Activated CD4-positive, alpha-beta T cell treated with anti-CD3 and anti-CD28 coated beads for 1 hour (primary cell): Measurements from ENCODE around the gene SLC26A5.

Source experiments
- DNase-seq: peaks from one replicate; pipeline ENCODE4 v3.0.0-alpha.2; 2020

SLC26A5 gene

DNA sequence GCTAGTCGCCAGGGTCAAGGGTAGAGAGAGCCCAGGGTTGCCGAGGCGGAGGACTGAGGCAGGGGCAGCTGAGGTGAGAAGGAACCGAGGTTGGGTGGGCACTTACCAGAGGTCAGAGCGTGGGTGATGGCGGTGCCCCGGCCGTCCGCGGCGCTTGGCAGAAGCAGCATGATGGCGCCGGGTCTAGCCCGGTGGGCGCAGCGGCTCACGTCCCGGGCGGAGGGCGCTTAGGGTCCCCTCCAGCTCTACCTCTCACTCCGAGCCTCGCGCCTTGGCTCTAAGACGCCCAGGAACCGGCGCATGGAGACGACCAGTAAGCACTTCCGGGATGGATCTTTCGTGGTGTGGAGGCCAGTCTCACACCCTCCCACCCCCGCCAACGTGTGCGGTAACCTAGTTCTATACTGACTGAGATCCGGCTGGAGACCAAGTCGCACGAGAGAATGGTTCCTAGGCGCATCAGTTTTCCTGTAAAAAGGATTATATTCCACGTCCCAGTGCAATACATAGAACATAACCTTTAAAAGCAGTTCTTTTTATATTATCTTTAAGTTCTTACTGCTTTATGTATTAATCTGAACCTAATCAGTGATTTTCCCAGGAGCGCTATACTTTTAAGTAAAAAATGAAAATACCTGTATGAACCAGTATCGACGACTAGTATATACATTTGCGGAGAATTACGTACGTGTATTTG lies 101.4 kb downstream of the SLC26A5 start, which contains the start of gene DNAJC2:
Gene DNAJC2, minus strand, starts transcription at position 315 of the 697 bp plus-strand sequence. Its CDS starts 145 bp downstream, at position 170.
- DNase-seq: peak; percentile 75

DNA sequence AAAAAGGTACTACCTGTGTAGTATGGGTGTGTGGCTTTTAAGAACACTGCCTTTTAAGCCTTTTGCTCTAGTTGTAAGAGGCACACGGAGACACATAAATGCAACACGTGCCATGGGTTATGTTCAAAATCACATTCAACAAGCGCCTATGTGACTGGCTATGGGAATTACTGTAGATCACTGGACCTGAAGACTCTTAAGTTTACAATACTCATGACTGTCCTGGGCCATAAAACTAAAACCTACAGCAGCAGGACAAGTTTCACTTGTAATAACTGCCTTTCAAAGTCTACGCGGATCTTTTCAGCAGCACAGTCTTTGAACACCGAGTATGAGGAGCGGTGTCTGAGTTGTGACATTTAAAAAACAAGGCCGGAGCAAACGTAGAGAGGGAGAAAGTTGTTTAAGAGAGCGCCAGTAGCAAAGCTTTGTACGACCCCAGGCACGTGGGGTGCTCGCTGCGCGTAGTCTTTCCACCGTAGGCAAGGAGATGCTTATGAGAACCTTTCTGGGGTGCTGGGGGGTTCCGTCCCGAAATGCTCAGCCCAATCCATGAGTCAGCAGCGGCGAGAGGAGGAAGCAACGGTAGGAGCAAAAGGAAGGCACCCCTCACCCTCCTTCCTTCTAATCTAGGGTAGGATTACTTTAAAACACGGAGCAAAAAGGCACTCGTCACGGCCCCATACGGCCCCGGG lies 102.1 kb downstream of the SLC26A5 start:
- DNase-seq: peak; percentile 24

DNA sequence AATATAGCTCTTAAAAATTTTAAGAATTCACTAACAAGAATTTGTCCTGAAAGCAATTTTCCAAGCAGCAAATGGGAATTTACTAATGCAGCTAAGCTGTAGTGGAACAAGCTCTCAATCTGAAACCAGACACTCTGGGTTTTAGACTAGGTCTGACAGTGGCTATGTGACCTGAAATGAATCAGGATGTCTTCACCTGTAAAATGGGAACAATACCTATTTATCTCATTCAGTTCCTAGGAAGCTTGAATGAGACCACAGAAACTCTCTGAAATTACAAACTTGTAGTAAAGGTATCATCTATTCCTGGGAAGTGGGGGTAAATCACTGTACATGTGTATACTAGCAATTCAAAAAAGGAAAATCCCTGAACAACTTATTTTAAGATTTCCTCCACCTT lies 102.7 kb downstream of the SLC26A5 start:
- DNase-seq: no peak

DNA sequence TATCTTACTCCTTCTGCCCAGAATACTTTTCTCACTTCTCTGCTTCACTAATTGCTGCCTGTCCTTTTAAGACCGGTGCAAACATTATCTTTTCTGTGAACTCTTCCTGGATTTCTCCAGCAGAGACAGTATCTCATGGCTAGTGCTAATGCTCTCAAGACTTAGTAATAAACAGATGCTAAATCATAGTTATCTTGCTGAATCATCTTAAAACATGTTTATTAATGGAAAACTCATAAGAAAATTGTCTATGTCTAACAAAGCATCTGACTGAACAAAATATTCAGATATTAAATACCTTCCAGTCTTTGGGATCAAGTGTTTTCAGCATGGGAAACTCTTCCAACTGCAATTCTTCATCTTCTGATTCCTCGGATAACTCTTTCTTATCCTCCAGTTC lies 104.5 kb downstream of the SLC26A5 start:
- no peak for DNase-seq

DNA sequence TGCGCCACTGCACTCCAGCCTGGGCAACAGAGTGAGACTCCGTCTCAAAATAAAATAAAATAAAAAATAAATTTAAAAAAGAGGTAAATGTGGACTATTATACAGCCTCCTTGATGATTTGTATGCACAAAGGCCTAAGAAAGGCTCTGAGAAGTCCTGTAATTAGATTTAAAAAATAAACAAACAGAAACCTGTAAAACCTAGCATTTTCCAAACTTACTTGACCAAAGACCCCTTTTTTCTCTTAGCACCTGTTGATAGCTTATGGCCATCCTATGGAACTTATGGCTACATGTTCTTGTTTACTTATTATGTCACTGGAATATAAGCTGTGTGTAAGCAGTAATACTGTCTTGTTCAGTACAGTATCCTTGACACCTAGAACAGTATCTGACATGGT lies 107.1 kb downstream of the SLC26A5 start:
- no peak for DNase-seq

DNA sequence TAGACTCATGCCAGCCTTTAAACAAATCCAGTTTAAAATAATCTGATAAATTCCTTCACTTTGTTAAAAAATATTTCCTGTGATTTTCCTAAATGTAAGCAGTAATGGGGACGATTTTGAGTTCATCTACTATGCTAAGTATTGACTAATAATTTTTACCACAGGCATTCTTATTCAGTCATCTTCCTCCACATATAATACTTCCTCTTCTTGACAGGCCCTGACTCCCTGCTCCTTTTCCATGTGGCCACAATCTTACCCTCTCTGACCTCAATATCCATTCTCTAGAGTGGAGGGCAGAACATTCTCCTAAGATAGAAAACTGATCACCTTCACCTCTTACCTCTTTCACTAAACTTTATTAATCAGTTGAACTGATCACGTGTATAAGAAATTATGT lies 109.2 kb downstream of the SLC26A5 start:
- no peak for DNase-seq

DNA sequence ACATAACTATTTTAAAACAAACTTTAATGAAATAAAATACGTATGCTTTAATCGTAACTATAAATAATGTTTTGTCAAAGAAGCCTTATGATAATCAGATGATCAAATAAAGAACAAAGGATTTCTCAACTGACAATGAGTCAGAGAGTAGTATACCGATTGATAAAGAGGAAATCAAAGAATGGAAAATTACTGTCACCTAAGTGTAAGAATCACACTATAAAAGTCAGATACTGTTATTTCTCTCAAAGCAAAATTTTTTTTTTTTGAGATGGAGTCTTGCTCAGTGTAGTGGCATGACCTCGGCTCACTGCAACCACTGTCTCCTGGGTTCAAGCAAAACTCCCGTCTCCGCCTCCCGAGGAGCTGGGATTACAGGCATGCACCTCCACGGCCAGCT lies 120.3 kb downstream of the SLC26A5 start:
- no peak for DNase-seq
